NCI-H226 (cell line): ENCODE measurements around the gene SNURF.
"Not testable (repeated sequence)": the region's sequence is repeated elsewhere in the genome, so short reads cannot be mapped to it uniquely, and the experiment has no call there.

Experiments
- DNase-seq: peaks from one replicate; pipeline ENCODE4 v3.0.0-alpha.2; 2015

SNURF gene

GRCh38 chr15:24971772-24972171 is 17.0 kb downstream of the SNURF start:
- no peak for DNase-seq

- not testable (repeated sequence) for DNase-seq
Observed at GRCh38 chr15:24972707-24973106, 17.9 kb downstream of the SNURF start.

- no peak for DNase-seq
Observed at GRCh38 chr15:24976932-24977331, 22.1 kb downstream of the SNURF start.

GRCh38 chr15:24977686-24978085 is 22.9 kb downstream of the SNURF start:
- no peak for DNase-seq

GRCh38 chr15:24985224-24985623 is 30.4 kb downstream of the SNURF start:
- DNase-seq, result no peak

- DNase-seq, result no peak
Observed at GRCh38 chr15:24986653-24987052, 31.9 kb downstream of the SNURF start.
